Measurements from ENCODE around the gene SUGCT.

SUGCT gene

GRCh38 chr7:40786909-40787308, 652.1 kb downstream of the SUGCT start:
- DNase-seq (ENCODE audit: low read depth) = no peak

- no peak for DNase-seq (ENCODE audit: low read depth)
Measured at GRCh38 chr7:40793132-40793531, 658.3 kb downstream of the SUGCT start.

GRCh38 chr7:40795607-40796006, 660.8 kb downstream of the SUGCT start:
- no peak for DNase-seq (ENCODE audit: low read depth)

GRCh38 chr7:40796723-40797122, 661.9 kb downstream of the SUGCT start:
- DNase-seq (ENCODE audit: low read depth) = no peak

- no peak for DNase-seq (ENCODE audit: low read depth)
Measured at GRCh38 chr7:40798613-40799012, 663.8 kb downstream of the SUGCT start.

GRCh38 chr7:40799493-40800403, 664.9 kb downstream of the SUGCT start:
- DNase-seq (ENCODE audit: low read depth) = no peak

- DNase-seq (ENCODE audit: low read depth) = no peak
Measured at GRCh38 chr7:40800771-40801170, 666.0 kb downstream of the SUGCT start.

- DNase-seq (ENCODE audit: low read depth) = no peak
Measured at GRCh38 chr7:40802497-40802896, 667.7 kb downstream of the SUGCT start.

GRCh38 chr7:40804477-40805215, 669.8 kb downstream of the SUGCT start:
- no peak for DNase-seq (ENCODE audit: low read depth)

- DNase-seq (ENCODE audit: low read depth) = no peak
Measured at GRCh38 chr7:40805361-40805760, 670.6 kb downstream of the SUGCT start.

- no peak for DNase-seq (ENCODE audit: low read depth)
Measured at GRCh38 chr7:40808378-40808942, 673.7 kb downstream of the SUGCT start.

- DNase-seq (ENCODE audit: low read depth) = no peak
Measured at GRCh38 chr7:40810274-40810673, 675.5 kb downstream of the SUGCT start.

GRCh38 chr7:40811666-40812065, 676.9 kb downstream of the SUGCT start:
- DNase-seq (ENCODE audit: low read depth) = no peak

- DNase-seq (ENCODE audit: low read depth) = no peak
Measured at GRCh38 chr7:40815022-40815421, 680.2 kb downstream of the SUGCT start.

GRCh38 chr7:40815512-40815911, 680.7 kb downstream of the SUGCT start:
- no peak for DNase-seq (ENCODE audit: low read depth)

- no peak for DNase-seq (ENCODE audit: low read depth)
Measured at GRCh38 chr7:40822861-40823260, 688.1 kb downstream of the SUGCT start.

GRCh38 chr7:40824461-40824860, 689.7 kb downstream of the SUGCT start:
- DNase-seq (ENCODE audit: low read depth) = no peak

GRCh38 chr7:40826411-40827221, 691.8 kb downstream of the SUGCT start:
- DNase-seq (ENCODE audit: low read depth) = no peak

- DNase-seq (ENCODE audit: low read depth) = no peak
Measured at GRCh38 chr7:40827222-40828085, 692.6 kb downstream of the SUGCT start.

GRCh38 chr7:40828686-40829600, 694.1 kb downstream of the SUGCT start:
- DNase-seq (ENCODE audit: low read depth) = no peak

Data from stimulated activated CD8-positive, alpha-beta memory T cell treated with anti-CD3 and anti-CD28 coated beads, Interleukin-12 subunit alpha, Interleukin-12 subunit beta, amount 100 ng/mL, for 4 hours (primary cell).